GM23338 (cell line): Measurements from ENCODE around the gene KCNJ8.
"Not testable (repeated sequence)": the region's sequence is repeated elsewhere in the genome, so short reads cannot be mapped to it uniquely, and the experiment has no call there.

Experiments used
- CREB1 ChIP-seq: fragments of 250-450 bp; sonication (Bioruptor Pico); IDR thresholded peaks from 2 replicates; pipeline ENCODE4 v1.5.0; 2020; ENCODE audit warnings: low read depth, mild to moderate bottlenecking, moderate library complexity
- CTCF ChIP-seq, 2 experiments: fragments of 200-600 bp in 1 of 2; sonication (generic) in 1 of 2; conservative IDR thresholded peaks; 2 replicates each; pipeline versions ENCODE4 v1.5.1 to v1.6.1; 2016 to 2017; ENCODE audit warnings: antibody characterized with exemption in 2 of 2, low read depth in 2 of 2, mild to moderate bottlenecking in 2 of 2, moderate library complexity in 1 of 2
- EZH2 ChIP-seq: fragments of 200-600 bp; sonication (generic); IDR thresholded peaks from one replicate; pipeline ENCODE4 v1.8.0; 2017; ENCODE audit warnings: antibody characterized with exemption, mild to moderate bottlenecking, low read depth; ENCODE audit not compliant: unreplicated experiment
- EZH2phosphoT487 ChIP-seq: fragments of 200-600 bp; sonication (generic); IDR thresholded peaks from one replicate; pipeline ENCODE4 v1.8.1; 2018; ENCODE audit warnings: antibody characterized with exemption; ENCODE audit not compliant: unreplicated experiment
- JUNB ChIP-seq: IDR thresholded peaks from one replicate; pipeline ENCODE4 v1.6.1; 2016; ENCODE audit warnings: antibody characterized with exemption; ENCODE audit not compliant: unreplicated experiment
- POLR2AphosphoS5 ChIP-seq: IDR thresholded peaks from 2 replicates; pipeline ENCODE4 v1.6.1; 2016; ENCODE audit warnings: antibody characterized with exemption, low read depth
- REST ChIP-seq: IDR thresholded peaks from one replicate; pipeline ENCODE4 v1.6.1; 2018; ENCODE audit warnings: antibody characterized with exemption; ENCODE audit not compliant: unreplicated experiment
- STAT1 ChIP-seq: IDR thresholded peaks from one replicate; pipeline ENCODE4 v1.6.1; 2016; ENCODE audit warnings: antibody characterized with exemption; ENCODE audit not compliant: unreplicated experiment
- ZNF114 ChIP-seq: fragments of 250-450 bp; sonication (Bioruptor Pico); IDR thresholded peaks from 2 replicates; pipeline ENCODE4 v1.5.0; 2020; ENCODE audit warnings: mild to moderate bottlenecking, moderate library complexity
- ZNF331 ChIP-seq: fragments of 250-450 bp; sonication (Bioruptor Pico); IDR thresholded peaks from 2 replicates; pipeline ENCODE4 v1.5.0; 2020; ENCODE audit warnings: low read depth, mild to moderate bottlenecking, moderate library complexity
- ZNF462 ChIP-seq: fragments of 250-450 bp; sonication (Bioruptor Pico); IDR thresholded peaks from 2 replicates; pipeline ENCODE4 v1.5.0; 2020; ENCODE audit warnings: mild to moderate bottlenecking, moderate library complexity

- TF ChIP-seq CTCF (conservative IDR thresholded peaks at IDR 0.05; ENCODE audit: low read depth in 2 of 2); EZH2; REST; EZH2phosphoT487; POLR2AphosphoS5; STAT1; CREB1 (CRISPR knock-in tag); ZNF462 (CRISPR knock-in tag); ZNF114 (CRISPR knock-in tag); ZNF331 (CRISPR knock-in tag); JUNB: not testable (repeated sequence)
Observed at GRCh38 chr12:21782723-21783122, 8.2 kb upstream of the KCNJ8 start.
